Uterus (tissue), 4 donors: ENCODE results near the gene DNASE1L2. TPM values are rescaled to one million over a fixed set of nuclear protein-coding genes. Genes with fewer than 3 reads are reported as not detected.

Experiments used
- DNase-seq, 2 donors: peaks; one replicate each; pipeline ENCODE4 v3.0.0-alpha.2; 2019 to 2020
- H3K27ac ChIP-seq, 2 donors: fragments of 200-600 bp; sonication (generic); 1 replicate in 1 of 2; 2 replicates in 1 of 2; pipeline ENCODE4 v1.5.1; 2016 to 2018
- H3K27me3 ChIP-seq, 2 donors: fragments of 200-600 bp; sonication (generic); one replicate each; pipeline ENCODE4 v1.5.1; 2018 to 2019; ENCODE audit warnings: control low read depth in 1 of 2
- H3K36me3 ChIP-seq, 2 donors: fragments of 200-600 bp; sonication (generic); one replicate each; pipeline ENCODE4 v1.5.1; 2019; ENCODE audit warnings: control low read depth in 1 of 2
- H3K4me1 ChIP-seq, 2 donors: fragments of 200-600 bp; sonication (generic); one replicate each; pipeline ENCODE4 v1.5.1; 2018 to 2019; ENCODE audit warnings: control low read depth in 1 of 2
- H3K4me3 ChIP-seq, 2 donors: fragments of 200-600 bp; sonication (generic); 1 replicate in 1 of 2; 2 replicates in 1 of 2; pipeline ENCODE4 v1.5.1; 2018 to 2019; ENCODE audit warnings: mild to moderate bottlenecking in 1 of 2
- H3K9me3 ChIP-seq, 2 donors: fragments of 200-600 bp; sonication (generic); one replicate each; pipeline ENCODE4 v1.5.1; 2019; ENCODE audit warnings: control low read depth in 1 of 2
- CTCF ChIP-seq, 4 experiments: fragments of 200-600 bp in 2 of 4; fragments of 450-650 bp in 2 of 4; sonication (generic) in 2 of 4; IDR thresholded peaks; one replicate each; pipeline ENCODE4 v1.5.1; 2016 to 2019; ENCODE audit warnings: antibody characterized with exemption in 4 of 4, mild to moderate bottlenecking in 2 of 4, moderate library complexity in 1 of 4
- POLR2A ChIP-seq, 2 donors: fragments of 450-650 bp; IDR thresholded peaks; one replicate each; pipeline ENCODE4 v1.6.1; 2016; ENCODE audit warnings: antibody characterized with exemption in 2 of 2, mild to moderate bottlenecking in 1 of 2, moderate library complexity in 1 of 2
- intact Hi-C: fragments of 100-400 bp; cut with DNase I; formaldehyde crosslinking; loops from one replicate; pipeline ENCODE4 v1.15.1; 2023; ENCODE audit warnings: low total_unique reads
- total RNA-seq, 4 donors: library from RNA; depleted of rRNA in 3 of 4; stranded (reverse); fragments of >200 nt in 3 of 4; gene quantifications; one replicate each; pipeline versions ENCODE4 v1.1.0 to v1.2.4, GENCODE V29; 2014 to 2023
- donor health status: DM: yes; HTN: yes; CAD: no.

Gene DNASE1L2
- total RNA-seq, 4 donors from 2014 or later = 0.97 to 1.2 TPM; not detected in 2

DNA sequence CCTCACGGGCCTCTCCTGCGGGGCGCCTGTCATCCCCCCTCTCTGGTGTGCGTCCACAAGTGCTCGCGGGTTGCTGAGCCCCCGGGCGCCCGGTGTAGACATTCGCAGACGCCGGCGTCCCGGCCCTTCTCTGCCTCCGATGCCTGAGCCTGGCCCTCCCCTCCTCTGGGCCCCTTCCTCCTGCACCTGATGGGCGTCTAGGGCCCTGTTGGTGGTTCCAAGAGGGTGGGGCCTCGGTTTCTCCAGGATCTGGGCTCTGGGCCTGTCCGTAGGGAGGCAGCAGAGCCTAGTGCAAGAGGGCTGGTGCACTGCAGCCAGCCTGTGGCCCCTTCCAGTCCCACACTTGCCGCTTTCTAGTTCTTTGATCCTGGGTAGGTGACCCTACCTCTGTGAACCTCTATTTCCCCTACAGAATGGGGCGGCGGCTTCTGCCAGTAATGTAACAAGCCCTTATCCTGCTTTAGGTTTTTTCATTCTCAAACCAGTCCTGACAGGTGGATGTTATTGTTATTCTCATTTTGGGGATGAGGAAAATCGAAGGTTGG lies 12.2 kb upstream of the DNASE1L2 start:
- Histone ChIP-seq H3K4me1 (peaks cover 0 to 13% of the 10 kb centered on the region in 2 donors), H3K27ac (peak overlapping the region; percentile 66 to 68), H3K36me3 (no peaks in the 10 kb centered on the region), H3K27me3 (no peaks in the 10 kb centered on the region), H3K4me3 (peak overlapping the region; percentile 52 to 54), H3K9me3 (no peaks in the 10 kb centered on the region)
- TF ChIP-seq POLR2A (IDR thresholded peaks at IDR 0.05) (no peak), CTCF (IDR thresholded peaks at IDR 0.05) (no peak)
- intact Hi-C loops = no loop called here
- DNase-seq = peak in 1 of 2 donors; percentile 51

DNA sequence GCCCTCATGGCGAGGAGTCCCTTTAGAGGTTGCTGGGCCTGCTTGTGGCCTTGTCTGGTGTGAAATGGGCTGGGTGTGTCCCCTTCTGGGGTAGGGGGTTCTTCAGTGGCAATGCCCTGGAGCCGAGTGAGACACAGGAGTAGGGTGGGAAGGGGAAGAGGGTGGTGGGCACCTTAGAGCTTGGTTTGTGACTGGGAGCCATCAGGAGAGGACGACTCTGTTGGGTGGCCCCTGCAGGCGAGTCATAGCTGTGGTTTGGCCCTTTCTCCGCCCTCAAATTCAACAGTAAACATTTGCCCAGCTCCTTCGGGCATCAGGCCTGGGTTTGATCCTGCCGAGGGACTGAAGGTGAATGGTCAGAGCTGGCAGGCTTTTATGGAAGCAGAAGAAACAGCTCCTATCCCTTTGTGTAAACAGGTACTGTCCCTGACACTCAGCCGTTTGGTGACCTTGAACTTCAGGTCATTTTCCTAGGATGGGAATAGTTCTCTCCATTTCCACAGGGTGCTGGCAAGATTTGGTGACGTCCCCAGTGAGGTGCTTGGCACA lies 9.9 kb upstream of the DNASE1L2 start:
- TF ChIP-seq CTCF (IDR thresholded peaks at IDR 0.05) (no peak), POLR2A (IDR thresholded peaks at IDR 0.05) (no peak)
- H3K4me1 ChIP-seq = peaks cover 0 to 13% of the 10 kb centered on the region in 2 donors
- no peak for DNase-seq
- H3K36me3 ChIP-seq = no peaks in the 10 kb centered on the region
- no peak overlapping the region for H3K27ac ChIP-seq
- H3K4me3 ChIP-seq = no peak overlapping the region
- intact Hi-C loops = no loop called here
- no peaks in the 10 kb centered on the region for H3K9me3 ChIP-seq
- no peaks in the 10 kb centered on the region for H3K27me3 ChIP-seq

- TF ChIP-seq CTCF (IDR thresholded peaks at IDR 0.05) = no peak
- Histone ChIP-seq H3K4me1 (peaks cover 0 to 13% of the 10 kb centered on the region in 2 donors), H3K4me3 (no peak overlapping the region), H3K27ac (no peak overlapping the region), H3K27me3 (no peaks in the 10 kb centered on the region), H3K36me3 (no peaks in the 10 kb centered on the region), H3K9me3 (no peaks in the 10 kb centered on the region)
- intact Hi-C loops = no loop called here
- no peak for DNase-seq
These were observed 9.3 kb upstream of the DNASE1L2 start for GRCh38 chr16:2226918-2227317.

- Histone ChIP-seq H3K27me3 (no peaks in the 10 kb centered on the region), H3K4me3 (no peak overlapping the region), H3K36me3 (no peaks in the 10 kb centered on the region), H3K4me1 (peaks cover 0 to 13% of the 10 kb centered on the region in 2 donors), H3K9me3 (no peaks in the 10 kb centered on the region), H3K27ac (no peak overlapping the region)
- intact Hi-C loops = no loop called here
- TF ChIP-seq POLR2A (IDR thresholded peaks at IDR 0.05) = no peak
- TF ChIP-seq CTCF (IDR thresholded peaks at IDR 0.05) = no peak
- DNase-seq = no peak
These were observed 8.0 kb upstream of the DNASE1L2 start for GRCh38 chr16:2228161-2228824.

DNA sequence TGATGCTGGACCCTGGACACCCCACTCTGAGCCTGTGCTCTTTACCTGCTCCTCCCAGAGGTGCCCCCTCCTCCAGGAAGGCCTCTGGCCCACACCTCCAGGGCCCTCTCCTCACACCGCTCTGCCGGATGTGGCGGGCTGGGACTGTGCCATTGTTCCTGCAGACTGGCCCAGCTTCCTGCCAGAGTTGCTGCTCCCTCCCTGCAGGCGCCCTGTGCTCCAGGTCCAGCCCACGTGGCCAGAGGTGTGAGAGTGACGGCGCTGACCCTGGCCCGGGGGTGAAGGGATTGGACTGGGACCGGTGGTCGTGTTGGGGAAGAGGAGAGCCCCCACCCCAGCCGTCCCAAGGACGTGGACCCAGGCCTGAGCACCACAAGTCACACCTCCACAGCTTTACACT lies 7.2 kb upstream of the DNASE1L2 start:
- TF ChIP-seq CTCF (IDR thresholded peaks at IDR 0.05) = no peak
- TF ChIP-seq POLR2A (IDR thresholded peaks at IDR 0.05) = no peak
- H3K4me1 ChIP-seq = peaks cover 0 to 12% of the 10 kb centered on the region in 2 donors
- no peak overlapping the region for H3K4me3 ChIP-seq
- no peak for DNase-seq
- intact Hi-C loops = no loop called here
- no peaks in the 10 kb centered on the region for H3K36me3 ChIP-seq
- no peak overlapping the region for H3K27ac ChIP-seq
- H3K27me3 ChIP-seq = no peaks in the 10 kb centered on the region
- H3K9me3 ChIP-seq = no peaks in the 10 kb centered on the region
